ENCODE measurements around the gene KMT5B.
A peak's percentile ranks its signal among the peaks of the same experiment; 100 is the strongest.

The KMT5B gene

DNA sequence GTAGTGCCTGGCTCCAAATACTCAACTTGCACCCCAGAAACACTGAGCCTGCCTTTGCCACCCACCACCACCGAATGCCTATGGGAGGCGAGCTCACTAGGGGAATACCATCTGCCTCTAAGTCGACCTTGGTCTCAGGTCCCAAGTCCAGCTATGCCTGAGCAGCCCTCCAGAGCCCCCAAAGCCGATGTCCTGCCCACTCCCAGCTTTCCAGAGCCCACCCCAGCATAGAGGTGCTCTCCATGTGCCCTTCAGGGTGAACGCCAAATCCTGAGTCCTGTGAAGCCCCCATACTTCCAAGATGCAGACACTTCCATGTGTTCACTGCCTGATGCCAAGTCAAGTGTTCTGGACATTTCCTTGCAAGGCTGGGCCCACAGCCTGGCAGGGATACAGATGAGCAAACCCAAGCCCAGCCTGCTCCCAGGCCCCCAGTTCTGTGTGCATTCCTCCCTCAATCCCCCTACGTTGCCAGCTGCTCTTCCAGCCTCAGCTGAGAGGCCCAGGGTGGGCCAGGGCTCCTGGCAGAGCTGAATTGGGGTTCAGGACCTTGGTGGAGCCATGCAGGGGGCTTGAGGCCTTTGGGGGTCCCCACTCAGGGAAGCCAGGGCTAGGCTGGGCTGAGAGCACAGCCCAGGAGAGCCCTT lies 2.6 kb upstream of the KMT5B start:
- no peak for DNase-seq

DNA sequence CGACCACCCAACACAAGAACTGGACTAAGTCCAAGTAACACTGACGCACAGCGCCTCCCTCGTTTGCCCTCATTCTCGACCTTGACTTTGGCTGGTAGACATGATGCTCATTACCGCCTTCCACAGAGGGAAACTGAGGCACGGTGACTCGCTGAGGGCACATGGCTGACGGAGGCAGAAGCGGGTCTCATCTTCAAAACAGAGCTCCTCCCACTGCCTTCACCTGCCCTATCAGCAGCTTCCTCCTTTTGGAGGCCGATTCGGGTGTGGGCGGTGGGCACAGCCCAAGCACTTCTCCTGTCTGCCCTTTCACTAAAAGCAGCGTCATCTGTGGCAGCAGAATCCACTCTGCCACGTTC lies 2.0 kb upstream of the KMT5B start:
- DNase-seq: peak; percentile 26

DNA sequence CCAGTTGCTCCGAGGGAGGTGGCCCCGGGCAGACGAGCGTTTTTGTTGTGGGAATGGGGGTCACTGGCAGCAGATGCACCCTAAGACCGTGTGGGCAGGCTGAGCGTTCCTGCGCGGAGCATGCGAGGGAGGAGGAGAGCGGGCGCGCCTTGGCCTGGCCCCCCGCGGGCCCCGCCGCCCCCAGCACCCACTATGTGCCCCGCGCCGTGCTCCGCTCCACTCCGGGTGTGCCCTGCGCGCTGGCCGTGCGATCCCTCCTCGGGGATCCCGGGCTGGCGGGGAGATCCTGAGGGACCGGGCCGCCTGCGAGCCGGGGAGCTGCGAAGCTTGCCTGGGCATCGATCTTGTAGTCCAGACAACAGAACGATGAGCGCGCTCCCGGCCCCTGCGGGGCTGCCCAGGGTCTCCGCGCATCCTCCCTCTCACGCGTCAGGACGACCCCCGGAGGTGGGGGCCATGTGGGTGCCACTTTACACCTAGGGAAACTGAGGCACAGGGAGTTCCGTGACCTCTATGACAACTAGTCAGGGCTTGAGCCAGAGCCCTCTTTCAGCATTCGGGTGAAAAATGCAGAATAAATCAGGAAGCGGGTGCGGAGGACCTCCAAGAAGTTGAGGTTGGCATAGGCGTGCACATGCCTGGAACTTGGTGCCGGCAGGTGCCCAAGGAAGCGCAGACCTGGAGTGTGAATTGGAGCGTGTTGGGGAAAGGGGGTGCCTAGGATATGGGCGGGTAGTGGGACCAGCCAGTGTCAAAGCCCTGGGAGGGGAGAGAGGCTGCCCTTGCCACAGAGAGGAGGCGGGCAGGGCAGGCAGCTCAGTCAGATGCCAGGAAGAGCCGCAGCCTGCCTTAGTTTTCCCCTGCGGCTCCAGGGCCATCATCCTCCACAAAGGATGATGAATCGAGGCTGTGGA lies 1.3 kb upstream of the KMT5B start:
- no peak for DNase-seq

DNA sequence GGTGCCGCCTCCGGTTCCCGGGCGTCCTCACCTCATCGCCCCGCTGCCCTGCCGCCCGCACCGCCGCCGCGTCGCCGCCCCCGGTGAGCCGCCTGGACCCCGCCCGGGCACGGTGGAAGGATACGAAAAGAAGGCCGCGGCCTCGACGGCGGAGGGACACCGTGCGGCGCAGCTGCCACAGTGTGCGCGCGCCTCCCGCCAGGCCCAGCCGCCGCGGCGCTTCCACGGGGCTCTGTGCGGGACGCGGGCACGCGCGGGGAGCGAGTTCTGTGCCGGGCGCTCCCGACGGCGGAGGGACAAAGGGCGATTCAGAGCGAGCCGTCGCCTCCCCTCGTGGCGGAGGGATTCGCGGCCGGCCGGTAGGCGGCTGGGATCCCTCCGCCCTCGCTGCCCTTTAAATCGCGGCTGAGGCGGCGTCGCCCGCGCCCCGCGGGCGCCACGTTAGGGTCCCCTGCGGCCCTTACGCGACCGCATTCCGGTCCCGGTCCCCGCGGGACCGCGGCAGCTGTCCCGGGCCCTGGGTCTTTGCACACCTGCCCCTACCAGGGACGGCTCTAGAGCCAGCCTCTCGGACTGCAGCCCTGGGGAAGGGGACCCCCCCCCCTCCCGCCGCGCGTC lies 568 bp upstream of the KMT5B start:
- peak; percentile 83 for DNase-seq

DNA sequence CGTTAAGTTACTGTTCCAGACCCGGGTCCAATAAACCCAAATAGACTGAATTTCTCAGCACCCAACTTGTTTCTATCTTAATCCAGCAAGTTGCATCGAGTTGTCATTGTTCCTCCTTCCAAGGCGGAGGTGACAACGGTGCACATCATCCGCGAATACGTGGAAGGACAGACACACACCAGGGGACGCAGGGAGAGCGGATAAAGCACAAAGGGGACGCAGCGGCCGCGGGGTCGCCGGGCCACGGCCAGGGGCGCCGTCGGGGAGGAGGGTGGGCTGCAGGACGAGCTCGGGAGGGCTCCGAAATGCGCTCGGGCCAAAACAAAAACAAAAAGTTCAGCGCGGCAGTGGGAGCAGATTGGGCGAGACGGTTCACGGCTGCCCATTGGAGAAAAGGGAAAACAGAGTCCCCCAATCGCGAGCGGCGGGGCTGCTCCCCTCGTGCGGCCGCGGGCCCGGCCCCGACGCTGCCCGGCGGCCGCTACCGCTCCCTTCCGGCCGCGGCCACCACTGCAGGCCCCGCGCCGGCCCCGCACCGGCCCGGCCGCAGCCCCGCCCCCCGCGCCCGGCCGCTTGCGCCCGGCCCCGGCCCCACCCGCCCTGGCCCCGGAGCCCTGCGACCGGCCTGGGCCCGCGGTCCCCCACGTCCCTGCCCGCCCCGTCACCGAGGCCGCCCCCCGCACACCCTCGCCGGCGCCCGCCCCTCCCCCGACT lies 518 bp downstream of the KMT5B start:
- peak; percentile 67 for DNase-seq

DNA sequence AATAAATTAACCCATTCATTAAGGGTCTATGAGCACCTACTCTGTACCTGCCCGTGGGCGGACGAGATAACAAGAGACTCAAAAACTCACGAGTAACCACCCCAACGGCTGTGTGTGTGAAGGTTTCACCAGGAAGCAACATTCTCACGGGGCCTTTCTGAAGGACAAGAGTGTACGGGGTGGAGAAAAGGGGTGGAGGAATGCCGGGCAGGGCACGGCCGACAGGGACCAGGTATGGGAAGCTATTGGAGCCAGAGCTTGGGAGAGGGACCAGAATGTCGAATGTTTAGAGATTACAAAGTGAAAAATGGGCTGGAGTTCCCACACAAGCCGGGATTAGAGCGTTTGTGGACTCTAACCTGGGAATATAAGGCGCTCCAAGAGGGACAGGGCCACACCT lies 1.6 kb downstream of the KMT5B start:
- no peak for DNase-seq

DNA sequence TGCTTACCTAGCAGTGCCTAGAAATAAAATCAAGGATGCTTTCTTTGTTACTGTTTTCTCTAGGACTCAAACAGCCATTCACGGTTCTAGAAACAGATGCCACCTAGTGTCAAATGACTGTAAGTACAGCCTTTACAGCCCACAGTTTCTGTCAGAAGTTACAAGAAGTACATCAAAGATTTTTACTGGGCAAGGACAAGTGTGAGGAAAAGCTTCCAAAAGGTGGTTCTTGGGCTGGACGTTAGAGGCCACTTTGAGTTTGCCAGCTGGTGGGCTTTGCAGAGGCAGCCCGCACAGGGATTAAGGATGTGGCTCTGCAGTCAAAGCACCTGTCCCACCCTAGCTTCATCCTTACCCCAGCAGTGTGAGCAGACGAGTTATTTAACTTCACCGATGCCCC lies 6.9 kb downstream of the KMT5B start:
- no peak for DNase-seq

DNA sequence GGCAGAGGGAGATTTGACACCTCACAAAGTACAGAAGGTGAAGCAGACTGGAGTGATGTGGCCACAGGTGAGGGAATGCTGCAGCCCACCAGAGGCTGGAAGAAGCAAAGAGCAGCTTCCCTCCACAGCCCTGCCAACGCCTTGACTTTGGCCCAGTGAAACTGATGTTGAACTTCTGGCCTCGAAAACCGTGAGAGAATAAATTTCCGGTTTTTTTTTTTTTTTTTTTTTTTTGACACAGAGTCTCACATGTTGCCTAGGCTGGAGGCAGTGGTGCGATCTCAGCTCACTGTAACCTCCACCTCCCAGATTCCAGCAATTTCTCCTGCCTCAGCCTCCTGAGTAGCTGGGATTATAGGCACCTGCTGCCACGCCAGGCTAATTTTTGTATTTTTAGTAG lies 8.7 kb downstream of the KMT5B start:
- no peak for DNase-seq

DNA sequence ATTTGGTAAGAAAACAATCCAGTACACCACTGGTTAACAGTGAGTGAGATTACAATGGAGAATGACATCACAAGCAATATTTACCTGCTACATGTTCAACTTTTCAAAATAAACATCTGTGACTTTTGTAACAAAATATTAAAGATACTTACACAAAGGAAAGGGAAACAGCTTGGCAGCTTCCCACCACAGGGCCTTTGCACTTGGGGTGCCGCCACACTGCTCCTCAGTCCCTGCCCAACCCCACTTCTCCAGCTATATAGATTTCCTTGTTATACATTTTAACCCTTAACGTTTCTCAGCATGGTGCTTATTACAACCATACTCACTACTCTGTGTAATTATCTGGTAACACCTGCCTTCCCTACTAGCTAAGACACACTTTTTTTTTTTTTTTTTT lies 10.9 kb downstream of the KMT5B start:
- DNase-seq: no peak

DNA sequence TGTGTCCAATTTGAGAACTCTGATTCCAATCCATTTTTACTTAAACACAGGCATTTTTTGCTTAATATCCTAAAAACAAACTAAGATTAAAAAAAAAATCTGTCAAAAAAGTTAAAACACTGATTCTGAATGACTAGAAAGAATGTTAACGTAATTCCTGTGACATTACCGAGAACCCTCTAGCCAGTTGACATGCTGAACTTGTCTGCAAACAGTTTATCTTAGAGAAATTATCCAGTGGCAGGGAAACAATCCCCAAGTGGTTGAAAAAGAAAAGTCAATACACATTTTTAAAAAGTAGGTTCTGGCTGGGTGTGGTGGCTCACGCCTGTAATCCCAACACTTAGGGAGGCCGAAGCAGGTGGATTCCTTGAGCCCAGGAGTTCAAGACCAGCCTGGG lies 11.6 kb downstream of the KMT5B start:
- DNase-seq: no peak

DNA sequence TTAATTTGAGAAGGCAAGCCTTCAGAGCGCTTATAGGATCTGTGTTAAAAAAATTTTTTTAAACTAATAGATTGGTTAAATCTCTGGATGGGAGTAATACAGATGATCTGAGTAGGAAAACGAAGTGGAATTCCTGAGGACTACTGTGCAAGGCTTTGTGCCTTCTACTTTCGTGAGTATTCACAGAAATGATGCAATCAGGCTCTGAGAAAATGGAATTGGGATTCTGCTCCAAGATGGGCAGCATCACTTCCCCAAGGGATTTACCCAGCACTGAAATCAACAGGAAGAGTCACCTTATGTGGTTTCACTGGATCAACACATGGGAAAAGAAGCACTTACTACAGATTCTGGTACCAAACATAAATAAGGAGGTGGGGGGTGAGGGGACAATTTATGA lies 12.5 kb downstream of the KMT5B start:
- DNase-seq: no peak

DNA sequence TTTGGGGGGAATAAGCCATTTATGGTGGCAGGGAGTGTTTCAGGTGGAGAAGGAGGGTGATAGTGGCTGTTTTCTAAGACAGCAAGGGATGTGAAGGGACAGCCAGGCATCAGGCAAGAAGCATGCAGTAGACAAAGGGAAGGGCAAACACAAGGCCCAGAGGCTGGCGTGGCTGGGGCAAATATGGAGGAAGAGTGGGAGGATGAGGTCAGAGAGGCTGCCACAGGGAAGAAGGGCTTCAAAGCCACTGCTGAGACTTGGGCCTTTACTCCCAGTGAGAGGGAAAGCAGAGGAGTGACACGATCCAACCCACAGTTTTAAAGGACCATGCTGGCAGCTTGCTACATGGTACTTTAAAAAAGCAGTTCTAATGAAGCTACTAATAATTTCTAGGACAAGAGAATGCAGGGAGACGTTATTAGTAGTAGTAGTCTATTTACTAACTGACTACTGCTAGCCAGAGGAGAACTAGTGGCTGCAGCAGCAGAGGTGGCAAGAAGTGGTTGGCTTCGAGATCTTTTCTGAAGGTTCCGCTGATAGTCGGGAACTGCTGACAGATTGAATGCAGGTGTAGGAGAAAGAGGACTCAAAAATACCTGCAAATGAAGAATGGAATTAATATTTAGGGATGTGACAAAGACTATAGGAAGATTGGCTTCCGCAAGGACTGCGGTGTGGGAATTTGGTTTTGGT lies 13.7 kb downstream of the KMT5B start:
- no peak for DNase-seq

DNA sequence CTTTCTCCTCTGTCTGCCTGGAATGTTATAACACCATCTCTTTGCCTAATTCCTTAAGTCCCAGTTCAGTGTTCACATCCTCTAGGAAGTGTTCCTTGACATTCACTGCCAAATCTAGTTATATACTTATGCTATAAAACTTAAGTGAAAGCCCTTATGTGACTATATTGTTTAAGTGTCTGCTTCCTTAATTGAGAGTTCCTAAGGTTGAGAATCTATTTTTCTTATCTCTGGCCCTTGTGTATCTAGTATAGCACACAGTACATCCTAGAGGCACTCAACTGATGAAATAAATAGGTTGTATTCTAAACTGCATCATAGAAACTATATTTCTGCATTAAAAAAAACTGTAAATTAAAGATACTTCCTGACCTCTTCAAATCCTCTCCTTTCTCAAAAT lies 16.9 kb downstream of the KMT5B start:
- no peak for DNase-seq

DNA sequence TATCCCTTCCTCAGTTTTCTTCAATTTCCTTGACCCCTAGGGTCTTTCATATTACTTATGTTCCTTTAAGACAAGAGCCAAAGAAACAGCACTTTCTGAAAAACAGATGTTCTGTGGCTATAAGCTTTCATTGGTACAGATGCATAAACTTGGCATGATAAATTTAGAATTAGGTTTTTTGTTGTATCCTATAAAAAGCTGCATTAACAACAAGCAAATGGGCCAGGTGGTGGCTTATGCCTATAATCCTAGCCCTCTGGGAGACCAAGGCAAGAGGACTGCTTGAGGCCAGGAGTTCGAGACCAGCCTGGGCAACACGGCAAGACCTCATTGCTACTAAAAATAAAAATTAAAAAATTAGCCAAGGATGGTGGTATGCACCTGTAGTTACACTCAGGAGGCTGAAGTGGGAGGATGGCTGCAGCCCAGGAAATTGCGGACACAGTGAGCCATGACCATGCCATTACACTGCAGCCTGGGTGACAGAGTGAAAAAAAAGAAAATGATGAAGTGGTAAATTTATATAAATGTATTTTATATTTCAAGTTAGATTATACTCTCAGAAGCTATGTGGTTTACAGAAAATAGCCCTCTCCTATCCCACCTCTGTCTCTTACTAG lies 18.3 kb downstream of the KMT5B start:
- DNase-seq: no peak

DNA sequence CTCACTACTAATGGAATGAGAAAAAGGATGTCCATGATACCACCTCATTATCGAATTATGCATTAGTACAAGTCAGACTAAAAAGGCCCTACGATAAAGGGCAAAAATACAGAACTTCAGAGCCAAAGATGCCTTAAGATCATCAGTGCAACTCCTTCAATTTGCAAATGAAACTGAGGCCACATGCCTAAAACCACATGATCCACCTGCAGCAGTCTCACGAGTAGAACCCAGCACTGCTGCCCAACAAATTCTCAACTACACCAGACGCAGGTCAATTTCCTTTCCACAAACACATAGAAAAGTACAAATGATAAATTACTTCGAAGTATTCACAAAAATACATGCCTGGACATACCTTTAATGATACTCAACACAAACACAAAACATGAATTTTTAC lies 20.1 kb downstream of the KMT5B start:
- no peak for DNase-seq

DNA sequence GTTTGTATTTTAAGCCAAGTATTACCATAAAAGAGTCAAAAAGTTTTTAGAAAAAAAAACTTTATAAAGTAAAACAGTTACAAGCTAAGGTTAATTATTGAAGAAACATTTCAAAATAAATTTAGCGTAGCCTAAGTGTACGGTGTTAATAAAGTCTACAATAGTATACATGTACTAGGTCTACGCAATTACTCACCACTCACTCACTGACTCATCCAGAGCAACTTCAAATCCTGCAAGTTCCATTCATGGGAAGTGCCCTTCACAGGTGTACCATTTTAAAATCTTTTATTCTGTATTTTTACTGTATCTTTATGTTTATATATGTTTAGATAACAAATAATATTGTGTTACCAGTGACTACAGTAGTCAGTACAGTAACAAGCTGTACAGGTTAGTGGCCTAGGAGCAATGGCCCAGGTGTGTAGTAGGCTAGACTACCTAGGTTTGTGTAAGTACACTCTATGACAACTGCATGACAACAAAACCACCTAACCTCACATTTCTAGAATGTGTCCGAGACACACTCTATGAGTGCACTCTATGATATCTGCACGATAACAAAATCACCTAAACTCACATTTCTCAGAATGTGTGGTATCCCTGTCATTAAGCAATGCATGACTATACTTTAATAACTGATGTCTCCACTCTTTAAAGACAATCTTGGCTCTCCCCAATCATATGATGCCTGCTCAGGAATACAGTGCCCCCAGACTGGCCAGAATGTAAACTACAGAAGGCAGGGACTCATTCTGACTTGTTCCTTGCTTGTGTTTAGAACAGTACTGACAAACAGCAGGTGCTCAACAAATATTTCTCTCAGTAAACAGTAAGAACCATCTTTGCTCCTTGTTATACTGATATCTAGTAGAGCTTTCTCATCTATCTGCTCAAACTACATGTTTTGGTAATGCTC lies 21.2 kb downstream of the KMT5B start:
- DNase-seq: no peak

DNA sequence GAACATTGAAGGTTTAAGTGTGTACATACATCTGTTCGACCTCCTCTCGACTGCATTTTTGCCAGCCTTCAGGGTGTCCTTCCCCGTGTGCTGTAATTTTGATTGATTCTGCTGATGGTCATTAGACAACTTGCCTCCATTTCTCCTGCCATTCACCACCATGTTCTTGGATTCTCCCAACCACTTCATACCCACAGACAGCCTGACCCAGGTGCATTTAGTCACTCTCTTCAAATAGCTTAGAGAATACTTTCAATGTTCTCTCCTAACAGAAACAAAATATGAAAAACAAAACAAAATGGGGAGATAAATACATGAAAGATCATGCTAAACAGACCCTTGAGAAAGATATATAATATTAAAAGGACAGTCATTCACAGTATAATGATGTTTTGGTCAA lies 23.2 kb downstream of the KMT5B start:
- no peak for DNase-seq

DNA sequence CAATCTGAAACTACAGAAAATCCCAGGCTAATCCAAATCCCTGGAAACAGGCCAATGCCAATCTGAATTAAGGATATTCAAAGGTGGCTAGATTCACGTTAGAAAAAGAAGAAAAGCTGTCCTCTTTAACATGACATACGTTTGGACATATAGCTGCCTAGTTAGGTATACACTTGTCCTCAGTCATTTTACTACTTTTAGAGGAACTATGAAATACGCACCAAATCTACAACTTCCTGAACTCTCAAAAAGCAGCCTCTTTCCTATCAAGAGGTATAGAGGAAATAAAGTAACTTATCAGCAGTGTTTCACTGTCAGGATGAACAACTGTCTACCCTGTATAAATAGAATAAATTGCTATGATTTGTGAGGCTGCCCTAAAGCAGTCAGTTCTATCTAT lies 24.0 kb downstream of the KMT5B start:
- DNase-seq: no peak

DNA sequence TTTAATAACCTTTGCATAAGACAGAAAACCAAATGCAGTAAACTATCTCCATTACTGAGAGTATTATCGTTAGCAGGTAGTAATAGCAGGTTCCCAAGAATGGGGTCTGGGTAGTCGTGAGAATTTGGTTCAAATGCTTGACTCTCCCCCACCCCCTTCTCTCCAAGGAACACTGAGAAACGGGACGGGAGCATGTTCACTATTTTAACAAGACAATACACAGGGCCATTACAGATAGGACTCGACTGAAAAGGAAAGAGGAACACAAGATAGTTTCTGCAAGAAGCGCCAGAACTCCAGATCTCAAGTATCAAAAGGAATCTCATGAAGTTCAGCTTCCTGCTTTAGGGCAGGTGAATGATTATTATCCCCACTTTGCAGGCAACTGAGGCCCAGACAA lies 27.0 kb downstream of the KMT5B start:
- DNase-seq: no peak

DNA sequence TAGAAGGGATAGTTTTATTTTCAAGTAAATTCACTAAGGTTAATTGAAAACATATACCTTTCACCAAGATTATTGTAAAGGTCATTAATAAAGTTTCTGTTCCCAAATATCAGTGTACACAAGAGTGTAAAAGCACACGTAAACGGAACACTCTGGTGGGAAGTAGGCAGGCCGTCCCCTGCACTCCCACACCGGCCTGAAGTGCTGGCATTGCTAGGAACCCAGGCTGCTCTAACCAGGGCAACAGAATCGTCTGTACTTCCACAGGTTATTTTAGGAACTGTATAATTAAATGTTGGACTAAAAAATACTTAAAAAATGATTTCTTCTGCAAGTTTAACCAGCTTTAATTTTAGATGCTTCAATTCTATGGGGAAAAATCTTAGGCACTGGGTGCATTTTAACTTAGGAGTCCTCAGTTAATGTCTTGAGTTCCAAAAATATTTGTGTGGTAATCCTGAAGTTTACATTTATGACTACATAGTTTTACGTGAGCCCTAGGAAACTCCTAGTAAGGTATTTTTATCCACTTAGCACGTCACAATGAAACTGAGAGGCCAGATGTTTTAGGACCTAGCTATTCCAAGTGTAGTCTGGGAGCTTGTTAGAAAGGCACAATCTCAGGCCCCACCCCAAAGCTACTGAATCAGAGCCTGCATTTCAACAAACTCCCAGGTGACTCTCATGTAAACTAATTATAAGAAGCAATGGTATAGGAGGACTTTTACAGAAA lies 31.2 kb downstream of the KMT5B start:
- no peak for DNase-seq

DNA sequence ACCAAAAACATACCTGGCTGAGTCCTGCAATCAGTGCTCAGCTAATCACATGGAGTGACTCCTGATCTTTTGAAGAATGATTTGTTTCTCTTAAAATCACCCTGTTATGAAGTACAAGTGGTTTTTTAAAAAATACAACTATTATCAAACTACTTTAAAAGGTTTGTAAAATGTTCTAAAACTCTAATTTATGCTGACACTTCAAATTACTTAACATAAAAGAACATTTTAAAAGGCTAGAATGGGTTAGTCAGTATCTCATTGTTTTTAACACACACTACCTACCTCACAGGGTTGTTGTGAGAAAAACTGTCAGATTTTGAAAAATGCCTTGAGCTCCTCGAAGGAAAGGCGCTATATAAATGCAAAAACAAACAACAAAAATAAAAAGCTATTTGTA lies 33.2 kb downstream of the KMT5B start:
- DNase-seq: no peak

Data from CD4-positive, alpha-beta T cell treated with Interleukin-15 for 1 hour (primary cell).